COLO668 (cell line): Measurements from ENCODE around the gene WDTC1.
"Not testable (repeated sequence)": the region's sequence is repeated elsewhere in the genome, so short reads cannot be mapped to it uniquely, and the experiment has no call there.

Experiments used
- DNase-seq: peaks from one replicate; lab custom pipeline; 2025; ENCODE audit not compliant: unreplicated experiment; lab: John Stamatoyannopoulos, UW

The WDTC1 gene, protein sequence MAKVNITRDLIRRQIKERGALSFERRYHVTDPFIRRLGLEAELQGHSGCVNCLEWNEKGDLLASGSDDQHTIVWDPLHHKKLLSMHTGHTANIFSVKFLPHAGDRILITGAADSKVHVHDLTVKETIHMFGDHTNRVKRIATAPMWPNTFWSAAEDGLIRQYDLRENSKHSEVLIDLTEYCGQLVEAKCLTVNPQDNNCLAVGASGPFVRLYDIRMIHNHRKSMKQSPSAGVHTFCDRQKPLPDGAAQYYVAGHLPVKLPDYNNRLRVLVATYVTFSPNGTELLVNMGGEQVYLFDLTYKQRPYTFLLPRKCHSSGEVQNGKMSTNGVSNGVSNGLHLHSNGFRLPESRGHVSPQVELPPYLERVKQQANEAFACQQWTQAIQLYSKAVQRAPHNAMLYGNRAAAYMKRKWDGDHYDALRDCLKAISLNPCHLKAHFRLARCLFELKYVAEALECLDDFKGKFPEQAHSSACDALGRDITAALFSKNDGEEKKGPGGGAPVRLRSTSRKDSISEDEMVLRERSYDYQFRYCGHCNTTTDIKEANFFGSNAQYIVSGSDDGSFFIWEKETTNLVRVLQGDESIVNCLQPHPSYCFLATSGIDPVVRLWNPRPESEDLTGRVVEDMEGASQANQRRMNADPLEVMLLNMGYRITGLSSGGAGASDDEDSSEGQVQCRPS

DNA sequence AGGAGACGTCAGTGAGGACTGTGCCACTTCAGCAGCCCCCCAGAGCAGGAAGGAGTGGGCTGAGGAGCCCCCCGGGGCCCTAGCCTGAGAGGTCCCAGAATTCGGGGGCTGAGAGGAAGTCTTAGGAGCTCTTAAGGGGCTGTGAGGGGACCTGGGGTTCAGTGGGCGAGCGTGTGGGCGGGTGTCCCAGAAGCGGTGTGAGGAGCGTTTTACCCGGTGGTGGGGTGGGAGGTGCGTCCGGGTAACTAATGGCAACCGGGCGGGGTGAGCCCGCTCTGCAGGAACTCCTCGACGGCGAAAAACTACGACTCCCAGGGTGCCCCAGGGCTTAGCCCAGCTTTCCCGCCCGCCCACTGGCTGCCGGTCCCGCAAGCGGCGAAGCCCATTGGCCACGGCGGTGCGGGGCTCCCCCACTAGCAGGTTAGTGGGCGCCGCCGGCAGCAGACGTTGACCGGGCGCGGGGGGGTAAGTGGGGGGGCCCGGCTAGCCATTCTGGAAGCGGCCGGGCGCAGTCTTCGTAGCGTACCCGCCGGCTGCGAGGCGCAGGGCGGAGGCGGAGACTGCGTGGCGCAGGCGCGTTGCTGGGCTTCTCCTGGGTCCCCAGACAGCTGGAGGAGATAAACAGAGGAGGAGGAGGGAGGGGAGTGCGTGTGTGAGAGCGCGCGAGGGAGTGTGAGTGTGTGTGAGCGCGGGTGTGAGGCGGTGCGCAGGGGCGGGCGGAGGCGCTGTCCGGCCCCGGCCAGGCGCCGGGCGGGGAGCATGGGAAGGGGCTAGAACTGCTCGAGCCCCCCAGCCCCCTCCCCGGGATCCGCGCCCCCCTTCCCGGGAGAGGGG lies at the start of gene WDTC1:
WDTC1 (plus strand) TSS at position 584 of the 834 bp plus-strand sequence. CDS start 26,423 bp downstream, outside the sequence.
- DNase-seq, result peak; percentile 100

DNA sequence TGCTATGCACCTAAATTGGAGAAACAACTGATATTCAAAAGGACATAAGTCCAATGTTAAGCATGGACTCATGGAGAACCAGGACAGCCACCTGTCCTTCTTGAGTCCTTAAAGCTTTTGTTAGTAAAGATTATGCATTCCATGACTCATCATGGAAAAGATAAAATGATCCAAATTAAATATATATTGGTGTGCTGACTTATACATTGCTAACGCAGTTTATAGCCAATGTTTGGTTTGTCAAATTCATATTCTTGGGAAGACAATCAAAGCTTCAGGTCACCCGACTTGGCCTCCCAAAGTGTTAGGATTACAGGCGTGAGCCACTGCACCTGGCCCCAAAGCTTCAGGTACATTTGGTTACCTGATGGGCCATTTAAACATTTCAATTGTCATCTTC lies 49.8 kb upstream of the WDTC1 start:
- DNase-seq, result not testable (repeated sequence)

DNA sequence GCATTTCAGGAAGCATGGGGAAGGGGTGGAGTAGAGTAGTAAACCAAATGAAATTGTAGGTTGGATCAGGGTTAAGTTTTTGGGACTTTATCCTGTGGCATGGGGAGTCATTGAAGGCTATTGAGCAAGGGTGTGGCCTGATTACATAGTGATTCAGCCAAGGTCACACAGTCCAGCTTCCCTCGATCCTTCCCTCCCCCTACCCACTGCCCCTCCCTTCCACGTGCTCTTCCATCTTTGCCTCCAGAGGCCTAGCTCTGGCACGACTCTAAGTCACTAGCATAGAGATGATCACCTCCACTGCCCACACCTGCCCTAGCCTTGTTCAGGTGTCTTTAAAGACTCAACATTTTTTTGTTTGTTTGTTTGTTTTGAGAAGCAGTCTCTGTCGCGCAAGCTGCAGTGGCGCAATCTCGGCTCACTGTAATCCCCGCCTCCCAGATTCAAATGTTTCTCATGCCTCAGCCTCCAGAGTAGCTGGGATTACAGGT lies 42.3 kb upstream of the WDTC1 start:
- DNase-seq, result no peak

DNA sequence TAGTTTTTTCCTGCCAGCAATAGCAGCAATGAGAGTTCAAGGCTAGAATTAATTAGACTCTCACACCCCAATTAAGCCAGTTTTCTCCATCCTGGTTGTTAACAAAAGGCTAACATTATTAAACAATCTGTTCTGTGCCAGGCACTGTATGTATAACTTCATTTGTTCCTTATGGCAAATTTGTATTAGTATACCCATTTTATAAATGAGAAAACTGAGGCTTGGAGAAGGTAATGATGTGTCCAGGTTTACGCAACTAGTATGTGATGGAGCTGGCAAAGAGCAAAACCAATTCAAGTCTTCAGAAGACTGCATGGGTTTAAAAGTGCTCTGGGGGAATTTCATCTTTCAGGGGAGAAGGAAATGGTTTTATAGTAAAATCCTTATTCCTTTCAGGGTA lies 41.2 kb upstream of the WDTC1 start:
- DNase-seq, result no peak

DNA sequence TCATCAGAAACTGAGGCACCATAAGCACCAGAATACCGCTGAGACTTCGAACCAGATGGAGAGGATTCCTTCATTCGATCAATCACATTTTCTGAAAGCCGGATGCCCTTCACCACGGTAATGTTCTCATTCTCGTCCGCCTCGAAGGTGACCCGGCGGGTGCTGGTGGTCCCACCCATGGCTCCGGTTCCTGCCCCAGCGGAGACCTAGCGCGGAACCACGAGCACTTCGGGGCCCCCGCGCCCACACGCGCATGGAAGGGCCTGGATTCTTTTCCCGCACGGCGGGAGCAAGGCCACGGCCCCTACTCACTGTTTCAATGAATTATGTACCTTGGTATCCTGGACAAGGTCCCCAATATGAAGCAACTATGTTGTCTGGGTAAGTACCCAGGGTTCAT lies 33.1 kb upstream of the WDTC1 start:
- DNase-seq, result no peak

DNA sequence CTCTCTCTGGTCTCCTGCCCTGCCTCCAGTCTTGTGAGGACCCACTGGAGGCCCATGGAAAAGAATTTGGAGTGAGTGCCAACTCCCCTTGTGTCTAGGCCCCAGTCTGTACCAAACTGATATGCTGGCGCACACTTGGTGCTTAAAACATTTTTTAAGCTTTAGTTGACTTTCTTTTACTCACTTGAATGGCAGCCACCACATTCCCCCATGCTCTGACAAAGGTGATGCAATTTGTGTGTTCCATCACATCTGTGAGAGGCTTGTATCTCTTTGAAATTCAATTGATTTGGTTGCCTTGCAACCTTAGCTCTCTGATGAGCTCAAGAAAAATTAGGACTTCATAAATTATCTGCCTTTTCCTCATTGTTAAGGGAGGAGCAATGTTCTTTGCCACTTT lies 30.5 kb upstream of the WDTC1 start:
- no peak for DNase-seq

DNA sequence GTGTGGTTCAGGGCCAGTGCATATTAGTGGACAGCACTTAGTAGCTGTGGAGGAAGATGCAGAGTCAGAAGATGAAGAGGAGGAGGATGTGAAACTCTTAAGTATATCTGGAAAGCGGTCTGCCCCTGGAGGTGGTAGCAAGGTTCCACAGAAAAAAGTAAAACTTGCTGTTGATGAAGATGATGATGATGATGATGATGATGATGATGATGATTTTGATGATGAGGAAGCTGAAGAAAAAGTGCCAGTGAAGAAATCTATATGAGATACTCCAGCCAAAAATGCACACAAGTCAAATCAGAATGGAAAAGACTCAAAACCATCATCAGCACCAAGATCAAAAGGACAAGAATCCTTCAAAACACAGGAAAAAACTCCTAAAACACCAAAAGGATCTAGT lies 27.2 kb upstream of the WDTC1 start:
- DNase-seq, result not testable (repeated sequence)

DNA sequence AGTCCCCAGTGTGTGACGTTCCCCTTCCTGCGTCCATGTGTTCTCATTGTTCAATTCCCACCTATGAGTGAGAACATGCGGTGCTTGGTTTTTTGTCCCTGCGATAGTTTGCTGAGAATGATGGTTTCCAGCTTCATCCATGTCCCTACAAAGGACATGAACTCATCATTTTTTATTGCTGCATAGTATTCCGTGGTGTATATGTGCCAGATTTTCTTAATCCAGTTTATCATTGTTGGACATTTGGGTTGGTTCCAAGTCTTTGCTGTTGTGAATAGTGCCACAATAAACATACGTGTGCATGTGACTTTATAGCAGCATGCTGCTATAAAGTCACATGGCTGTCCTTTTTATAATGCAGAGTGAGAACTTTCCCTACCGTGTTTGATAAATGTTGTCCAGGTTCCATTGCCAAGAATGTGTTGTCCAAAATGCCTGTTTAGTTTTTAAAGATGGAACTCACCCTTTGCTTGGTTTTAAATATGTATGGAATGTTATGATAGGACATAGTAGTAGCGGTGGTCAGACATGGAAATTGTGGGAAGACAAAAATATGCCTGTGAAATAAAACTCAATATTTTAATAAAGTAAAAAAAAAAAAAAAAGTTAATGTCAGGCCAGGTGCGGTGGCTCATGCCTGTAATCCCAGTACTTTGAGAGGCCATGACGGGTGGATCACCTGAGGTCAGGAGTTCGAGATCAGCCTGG lies 26.1 kb upstream of the WDTC1 start:
- DNase-seq, result not testable (repeated sequence)

DNA sequence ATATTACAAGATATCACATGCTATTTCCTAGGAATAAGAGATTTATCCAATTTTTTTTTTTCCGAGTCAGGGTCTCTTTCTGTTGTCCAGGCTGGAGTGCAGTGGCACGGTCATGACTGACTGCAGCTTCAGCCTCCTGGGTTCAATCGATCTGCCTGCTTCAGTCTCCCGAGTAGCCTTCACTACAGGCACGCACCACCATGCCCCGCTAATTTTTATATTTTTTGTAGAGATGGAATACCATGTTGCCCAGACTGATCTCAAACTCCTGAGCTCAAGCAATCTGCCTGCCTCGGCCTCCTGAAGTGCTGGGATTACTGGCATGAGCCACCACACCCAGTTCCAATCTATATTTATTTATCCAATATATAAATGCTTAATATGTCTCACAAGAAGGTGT lies 18.0 kb upstream of the WDTC1 start:
- no peak for DNase-seq

DNA sequence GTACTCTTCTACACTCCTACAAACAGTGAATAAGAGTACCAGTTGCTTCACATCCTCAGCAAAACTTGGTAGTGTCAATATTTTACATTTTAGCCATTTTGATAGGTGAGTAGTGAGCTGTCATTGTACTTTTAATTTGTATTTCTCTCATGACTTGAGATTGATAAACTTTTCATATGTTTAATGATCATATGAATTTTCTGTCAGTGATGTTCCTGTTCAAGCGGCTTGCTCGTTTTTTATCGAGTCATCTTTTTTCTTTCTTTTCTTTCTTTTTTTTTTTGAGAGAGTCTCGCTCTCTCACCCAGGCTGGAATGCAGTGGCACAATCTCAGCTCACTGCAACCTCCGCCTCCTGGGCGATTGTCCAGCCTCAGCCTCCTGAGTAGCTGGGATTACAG lies 17.0 kb upstream of the WDTC1 start:
- no peak for DNase-seq

DNA sequence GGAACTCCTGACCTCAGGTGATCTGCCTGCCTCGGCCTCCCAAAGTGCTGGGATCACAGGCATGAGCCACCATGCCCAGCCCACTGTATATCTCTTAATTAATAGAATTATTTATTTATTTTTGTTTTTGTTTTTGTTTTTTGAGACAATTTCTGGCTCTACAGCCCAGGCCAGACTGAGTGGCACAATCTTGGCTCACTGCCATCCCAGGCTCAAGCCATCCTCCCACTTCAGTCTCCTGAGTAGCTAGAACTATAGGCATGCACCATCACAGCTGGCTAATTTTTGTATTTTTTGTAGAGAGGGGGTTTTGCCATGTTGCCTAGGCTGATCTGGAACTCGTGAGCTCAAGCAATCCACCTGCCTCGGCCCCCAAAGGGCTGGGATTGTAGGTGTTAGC lies 15.7 kb upstream of the WDTC1 start:
- no peak for DNase-seq

DNA sequence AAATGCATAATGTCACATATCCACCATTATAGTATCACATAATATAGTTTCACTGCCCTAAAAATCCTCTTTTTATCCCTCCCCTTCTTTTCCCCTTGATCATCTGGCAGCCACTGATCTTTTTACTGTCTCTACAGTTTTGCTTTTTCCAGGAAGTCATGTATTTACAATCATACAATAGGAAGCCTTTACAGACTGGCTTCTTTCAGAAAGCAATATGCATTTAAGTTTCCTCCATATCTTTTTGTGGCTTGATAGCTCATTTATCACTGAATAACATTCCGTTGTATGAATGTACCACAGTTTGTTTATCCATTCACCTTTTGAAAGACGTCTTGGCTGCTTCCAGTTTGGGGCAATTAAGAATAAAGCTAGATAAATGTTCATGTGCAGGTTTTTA lies 14.3 kb upstream of the WDTC1 start:
- no peak for DNase-seq

DNA sequence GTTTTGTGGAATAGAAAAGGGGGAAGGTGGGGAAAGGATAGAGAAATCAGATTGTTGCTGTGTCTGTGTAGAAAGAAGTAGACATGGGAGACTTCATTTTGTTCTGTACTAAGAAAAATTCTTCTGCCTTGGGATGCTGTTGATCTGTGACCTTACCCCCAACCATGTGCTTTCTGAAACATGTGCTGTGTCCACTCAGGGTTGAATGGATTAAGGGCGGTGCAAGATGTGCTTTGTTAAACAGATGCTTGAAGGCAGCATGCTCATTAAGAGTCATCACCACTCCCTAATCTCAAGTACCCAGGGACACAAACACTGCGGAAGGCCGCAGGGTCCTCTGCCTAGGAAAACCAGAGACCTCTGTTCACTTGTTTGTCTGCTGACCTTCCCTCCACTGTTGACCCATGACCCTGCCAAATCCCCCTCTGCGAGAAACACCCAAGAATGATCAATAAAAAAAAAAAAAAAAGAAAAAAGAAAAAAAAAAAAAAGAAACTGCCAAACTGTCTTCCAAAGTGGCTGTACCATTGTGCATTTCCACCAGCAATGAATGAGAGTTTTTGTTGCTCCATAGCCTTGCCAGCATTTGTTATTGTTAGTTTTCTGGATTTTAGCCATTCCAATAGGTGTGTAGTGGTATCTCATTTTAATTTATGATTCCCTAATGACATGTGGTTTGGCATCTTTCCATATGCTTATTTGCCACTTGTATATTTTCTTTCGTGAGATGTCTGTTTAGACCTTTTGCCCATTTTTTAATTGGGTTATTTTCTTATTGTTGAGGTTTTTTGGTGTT lies 13.5 kb upstream of the WDTC1 start:
- not testable (repeated sequence) for DNase-seq

DNA sequence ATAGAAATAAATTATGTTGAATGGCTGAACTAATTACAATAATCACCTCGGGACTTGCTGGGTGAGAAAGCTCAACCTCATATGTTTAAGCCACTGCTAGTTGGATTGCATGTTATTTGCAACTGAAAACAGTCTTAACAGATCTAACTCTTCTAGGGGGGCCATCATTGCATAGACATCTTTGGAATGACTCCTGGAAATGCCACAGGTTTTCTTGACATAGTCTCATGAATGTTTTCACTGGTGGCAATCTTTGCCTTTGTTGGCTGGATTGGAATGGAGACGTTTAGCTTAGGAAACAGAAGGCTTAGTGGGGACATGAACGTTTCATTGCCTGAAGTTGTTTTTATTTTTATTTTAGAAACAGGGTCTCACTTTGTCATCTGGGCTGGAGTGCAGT lies 8.8 kb upstream of the WDTC1 start:
- no peak for DNase-seq

DNA sequence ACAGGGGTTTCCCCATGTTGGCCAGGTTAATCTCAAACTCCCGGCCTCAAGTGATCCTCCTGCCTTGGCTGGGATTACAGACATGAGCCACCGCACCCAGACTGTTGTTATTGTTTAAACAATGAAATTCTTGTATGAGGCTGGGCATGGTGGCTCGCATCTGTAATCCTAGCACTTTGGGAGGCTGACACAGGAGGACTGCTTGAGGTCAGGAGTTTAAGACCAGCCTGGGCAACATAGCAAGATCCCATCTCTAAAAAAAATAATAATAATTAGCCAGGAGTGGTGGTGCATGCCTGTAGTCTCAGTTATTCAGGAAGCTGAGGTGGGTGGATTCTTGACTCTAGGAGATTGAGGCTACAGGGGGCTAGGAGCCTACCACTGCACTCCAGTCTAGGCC lies 6.7 kb upstream of the WDTC1 start:
- no peak for DNase-seq

DNA sequence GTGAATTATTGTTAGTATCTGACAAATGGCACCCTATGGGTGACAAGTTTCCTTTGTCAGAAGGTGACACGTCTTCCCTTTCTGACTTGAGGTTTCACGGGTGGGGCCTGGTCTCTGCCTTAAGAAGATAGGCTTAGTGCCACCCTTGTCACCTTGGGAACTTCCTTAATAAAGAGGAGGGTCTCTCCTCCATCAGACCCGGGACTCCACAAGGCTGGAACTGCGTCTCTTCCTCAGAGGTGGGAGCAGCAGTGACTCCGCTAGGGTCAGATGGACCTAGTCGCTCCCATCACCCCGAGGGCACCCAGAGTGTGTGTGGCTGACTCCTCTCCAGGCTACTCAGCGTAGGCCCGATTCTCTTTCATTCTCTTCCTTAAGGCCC lies 774 bp upstream of the WDTC1 start:
- DNase-seq, result no peak

DNA sequence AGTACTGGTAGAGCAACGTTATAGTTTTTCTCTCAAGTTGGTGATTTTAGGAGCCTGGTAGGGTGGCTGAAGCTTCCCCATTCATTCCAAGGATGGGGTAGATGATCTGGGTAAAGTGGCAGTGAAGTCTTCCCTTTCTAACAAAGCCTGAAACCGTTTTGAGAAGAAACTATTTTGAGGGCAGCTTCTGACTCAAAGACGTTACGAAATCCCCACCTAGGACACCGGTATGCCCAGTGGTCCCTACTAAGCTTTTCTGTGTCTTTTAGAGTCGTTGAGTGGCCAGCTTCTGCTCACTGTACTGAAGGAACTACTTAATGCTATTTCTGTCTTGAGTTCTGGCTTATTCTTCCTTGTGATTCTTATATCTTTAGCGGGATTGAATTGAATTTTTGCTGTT lies 1.4 kb downstream of the WDTC1 start:
- no peak for DNase-seq

DNA sequence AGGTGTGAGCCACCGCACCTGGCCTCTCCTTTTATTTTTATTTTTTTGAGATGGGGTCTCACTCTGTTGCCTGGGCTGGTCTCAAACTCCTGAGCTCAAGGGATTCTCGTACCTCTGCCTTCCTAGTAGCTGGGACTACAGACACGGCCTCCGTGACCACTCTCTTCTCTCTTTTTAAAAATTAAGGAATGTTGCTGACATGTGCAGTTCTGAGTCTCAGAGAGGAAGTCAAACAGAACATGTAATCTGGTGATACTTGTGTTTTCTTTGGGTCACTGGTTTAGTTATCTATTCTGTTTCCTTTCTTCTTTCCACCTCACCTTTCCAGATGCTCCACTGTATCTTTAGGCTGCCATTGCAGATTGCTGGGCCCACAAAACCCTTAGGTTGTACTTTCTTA lies 2.7 kb downstream of the WDTC1 start:
- no peak for DNase-seq

DNA sequence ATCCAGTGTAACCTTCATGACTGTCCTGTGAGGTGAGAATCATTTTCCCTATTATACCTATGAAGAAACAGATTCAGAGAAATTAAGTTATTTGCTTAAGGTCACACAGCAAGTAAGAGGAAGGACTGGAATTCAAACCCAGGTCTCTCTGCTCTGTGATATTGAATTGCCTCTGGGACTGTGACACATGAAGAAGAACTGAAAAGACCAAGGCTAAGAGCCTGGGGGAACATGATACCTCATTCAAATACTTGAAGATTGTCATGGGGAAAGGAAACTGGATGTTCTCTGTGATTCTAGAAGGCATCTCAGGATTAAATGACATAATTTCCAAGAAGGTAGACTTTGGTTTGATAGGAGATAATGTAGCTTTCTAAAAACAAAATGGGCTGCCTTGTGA lies 3.6 kb downstream of the WDTC1 start:
- no peak for DNase-seq

DNA sequence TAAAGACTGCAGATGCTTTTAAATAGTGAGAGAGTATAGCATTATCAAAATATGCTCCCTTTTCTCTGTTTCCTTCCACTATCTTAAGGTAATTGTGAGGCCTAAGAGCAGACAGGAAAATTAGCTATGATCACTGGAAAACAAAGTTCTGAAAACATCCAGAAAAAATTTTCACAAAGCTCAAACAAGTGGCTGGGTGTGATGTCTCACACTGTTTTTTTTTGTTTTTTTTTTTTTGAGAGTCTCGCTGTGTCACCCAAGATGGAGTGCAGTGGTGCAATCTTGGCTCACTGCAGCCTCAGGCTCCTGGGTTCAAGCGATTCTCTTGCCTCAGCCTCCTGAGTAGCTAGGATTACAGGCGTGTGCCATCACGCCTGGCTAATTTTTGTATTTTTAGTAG lies 7.2 kb downstream of the WDTC1 start:
- DNase-seq, result no peak
